HG03066 (cell line): Measurements from ENCODE around the gene BCAS4.

Experiments used
- ATAC-seq: cut with Tn5 transposase; IDR thresholded peaks from one replicate; pipeline ENCODE4 v1.9.1; 2021; ENCODE audit warnings: low read depth; ENCODE audit not compliant: unreplicated experiment

Gene BCAS4

GRCh38 chr20:50848846-50849673 is 54.2 kb downstream of the BCAS4 start:
- peak; percentile 33 for ATAC-seq

- no peak for ATAC-seq
Observed at GRCh38 chr20:50850721-50851286, 55.9 kb downstream of the BCAS4 start.

GRCh38 chr20:50852085-50852484 is 57.2 kb downstream of the BCAS4 start:
- ATAC-seq, result no peak

- no peak for ATAC-seq
Observed at GRCh38 chr20:50854506-50855249, 59.8 kb downstream of the BCAS4 start.

- ATAC-seq, result no peak
Observed at GRCh38 chr20:50855498-50856474, 60.9 kb downstream of the BCAS4 start.

- ATAC-seq, result no peak
Observed at GRCh38 chr20:50856475-50857041, 61.7 kb downstream of the BCAS4 start.

- ATAC-seq, result no peak
Observed at GRCh38 chr20:50857348-50857747, 62.5 kb downstream of the BCAS4 start.

- no peak for ATAC-seq
Observed at GRCh38 chr20:50858525-50858924, 63.7 kb downstream of the BCAS4 start.

- ATAC-seq, result no peak
Observed at GRCh38 chr20:50859161-50859560, 64.3 kb downstream of the BCAS4 start.

- no peak for ATAC-seq
Observed at GRCh38 chr20:50861012-50861411, 66.2 kb downstream of the BCAS4 start.

- ATAC-seq, result no peak
Observed at GRCh38 chr20:50862546-50862945, 67.7 kb downstream of the BCAS4 start.

- ATAC-seq, result no peak
Observed at GRCh38 chr20:50865114-50865513, 70.3 kb downstream of the BCAS4 start.

GRCh38 chr20:50865591-50865990 is 70.7 kb downstream of the BCAS4 start:
- no peak for ATAC-seq

- no peak for ATAC-seq
Observed at GRCh38 chr20:50866036-50866685, 71.3 kb downstream of the BCAS4 start.

- ATAC-seq, result no peak
Observed at GRCh38 chr20:50866831-50867230, 72.0 kb downstream of the BCAS4 start.

GRCh38 chr20:50867805-50868204 is 72.9 kb downstream of the BCAS4 start:
- ATAC-seq, result no peak

GRCh38 chr20:50868509-50869495 is 73.9 kb downstream of the BCAS4 start:
- no peak for ATAC-seq

- no peak for ATAC-seq
Observed at GRCh38 chr20:50870561-50871161, 75.8 kb downstream of the BCAS4 start.
